ENCODE measurements around the gene NTN3. TPM values are rescaled to one million over a fixed set of nuclear protein-coding genes. Genes with fewer than 3 reads are reported as not detected.

Gene NTN3
- total and polyA plus RNA-seq, 7 experiments from 2014 or later: not detected

DNA sequence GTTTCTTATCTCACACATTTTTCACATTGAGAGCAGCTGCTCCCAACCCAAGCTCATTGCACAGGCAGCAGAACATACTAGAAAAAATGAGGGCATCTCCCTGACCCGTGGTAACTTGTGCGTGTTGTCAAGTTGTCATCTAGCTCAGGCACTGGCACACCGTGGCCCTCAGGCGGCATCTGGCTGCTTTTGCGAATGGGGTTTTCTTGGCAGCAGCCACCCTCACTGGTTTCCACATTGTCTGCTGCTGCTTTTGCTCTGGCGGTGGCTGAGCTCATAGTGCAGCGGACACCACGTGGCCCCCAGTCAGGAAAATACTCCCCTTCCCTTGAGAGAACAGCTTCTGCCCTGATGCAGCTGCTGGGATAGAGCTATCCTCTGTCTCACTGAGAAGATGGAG is 20.6 kb upstream of the NTN3 start:
- ATAC-seq: no peak
- ChIA-PET CTCF (interaction anchor here (1.2 kb wide), 1 partner anchor 52 kb away, joined by 4 read pairs; no protein-coding TSS in a partner anchor), POLR2A (interaction anchor here (1.0 kb wide), 1 partner anchor 38 kb away, joined by 3 read pairs; no protein-coding TSS in a partner anchor)
- no peak for DNase-seq
- no peak overlapping the region for H3K27ac ChIP-seq (ENCODE audit: low read depth, low read length)
- intact Hi-C loops (cut with micrococcal nuclease): no loop called here
- no peaks in the 10 kb centered on the region for H3K27me3 ChIP-seq (ENCODE audit: control insufficient read depth in 2 of 2, insufficient read depth in 2 of 2, low read length in 2 of 2)
- Mint-ChIP-seq H3K27ac (no peak overlapping the region), H3K4me3 (no peak overlapping the region), H3K36me3 (peaks cover 4 to 33% (median 5%) of the 10 kb centered on the region in 5 donors), H3K9me3 (no peaks in the 10 kb centered on the region), H3K4me1 (no peaks in the 10 kb centered on the region), H3K27me3 (no peaks in the 10 kb centered on the region)
- no peaks in the 10 kb centered on the region for H3K4me1 ChIP-seq (ENCODE audit: control insufficient read depth in 2 of 2, insufficient read depth in 2 of 2, low read length in 2 of 2)
- H3K36me3 ChIP-seq (ENCODE audit: control insufficient read depth in 2 of 3, insufficient read depth in 3 of 3, low read length in 3 of 3): peaks cover 0 to 25% (median 0%) of the 10 kb centered on the region in 3 experiments
- H3K9me3 ChIP-seq (ENCODE audit: control insufficient read depth in 2 of 3, low read length in 3 of 3): no peaks in the 10 kb centered on the region
- H3K4me3 ChIP-seq (ENCODE audit: low read length): no peak overlapping the region

DNA sequence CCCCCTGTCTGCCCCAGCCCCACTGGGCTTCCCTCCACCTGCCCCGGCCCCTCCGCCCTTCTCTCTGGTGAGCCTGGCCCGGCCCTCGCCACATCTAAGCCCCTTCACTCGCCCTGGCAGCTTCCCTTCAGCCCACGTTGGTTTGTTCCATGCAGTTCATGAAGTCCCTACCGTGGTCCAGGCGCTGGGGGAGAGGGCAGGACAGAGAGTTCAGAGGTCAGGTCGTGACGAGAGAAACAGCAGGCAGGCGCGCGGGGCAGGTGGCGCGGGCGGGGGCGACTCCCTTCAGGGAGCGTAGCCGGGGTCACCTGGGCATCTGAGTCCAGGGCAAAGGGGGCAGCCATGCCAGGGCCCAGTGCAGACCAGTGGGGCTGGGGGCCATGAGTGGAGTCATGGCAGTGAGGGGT is 20.1 kb upstream of the NTN3 start:
- POLR2A ChIA-PET: no interaction called here
- peaks cover 0 to 23% (median 0%) of the 10 kb centered on the region in 3 experiments for H3K36me3 ChIP-seq (ENCODE audit: control insufficient read depth in 2 of 3, insufficient read depth in 3 of 3, low read length in 3 of 3)
- H3K27ac Mint-ChIP-seq: no peak overlapping the region
- no peaks in the 10 kb centered on the region for H3K9me3 Mint-ChIP-seq
- no peak overlapping the region for H3K4me3 Mint-ChIP-seq
- no peak overlapping the region for H3K27ac ChIP-seq (ENCODE audit: low read depth, low read length)
- no peaks in the 10 kb centered on the region for H3K4me1 Mint-ChIP-seq
- no peaks in the 10 kb centered on the region for H3K9me3 ChIP-seq (ENCODE audit: control insufficient read depth in 2 of 3, low read length in 3 of 3)
- no peak overlapping the region for H3K4me3 ChIP-seq (ENCODE audit: low read length)
- CTCF ChIA-PET: interaction anchor here (1.2 kb wide), 1 partner anchor 53 kb away, joined by 4 read pairs; no protein-coding TSS in a partner anchor
- no peaks in the 10 kb centered on the region for H3K27me3 Mint-ChIP-seq
- no peaks in the 10 kb centered on the region for H3K27me3 ChIP-seq (ENCODE audit: control insufficient read depth in 2 of 2, insufficient read depth in 2 of 2, low read length in 2 of 2)
- DNase-seq: no peak
- H3K36me3 Mint-ChIP-seq: peaks cover 4 to 36% (median 5%) of the 10 kb centered on the region in 5 donors
- no peaks in the 10 kb centered on the region for H3K4me1 ChIP-seq (ENCODE audit: control insufficient read depth in 2 of 2, insufficient read depth in 2 of 2, low read length in 2 of 2)
- no peak for ATAC-seq
- intact Hi-C loops (cut with micrococcal nuclease): no loop called here

DNA sequence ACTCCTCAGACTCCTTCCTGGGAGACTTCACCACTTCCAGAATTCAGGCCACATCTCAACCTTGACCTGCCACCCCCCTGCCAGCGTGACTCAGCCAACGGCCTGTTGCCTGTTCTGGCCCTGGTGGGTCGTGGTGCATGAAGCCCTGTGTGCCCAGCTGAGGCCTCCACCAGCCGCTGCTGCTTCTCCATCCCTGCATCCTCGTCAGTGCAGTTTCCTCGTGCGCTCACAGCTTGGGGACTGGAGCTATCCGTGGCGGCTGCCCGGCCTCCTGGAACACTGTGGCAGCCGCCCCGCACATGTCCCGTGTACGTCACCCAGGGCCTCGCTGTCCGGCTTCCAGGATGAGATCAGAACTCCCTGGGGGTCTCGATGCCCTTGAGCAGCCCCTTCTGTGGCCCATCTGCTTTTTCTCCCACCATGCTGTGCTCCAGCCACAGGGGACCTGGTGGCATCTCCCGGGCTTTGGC is 19.2 kb upstream of the NTN3 start:
- Mint-ChIP-seq H3K9me3 (no peaks in the 10 kb centered on the region), H3K4me3 (no peak overlapping the region), H3K27me3 (no peaks in the 10 kb centered on the region), H3K27ac (no peak overlapping the region), H3K4me1 (peaks cover 0 to 3% (median 0%) of the 10 kb centered on the region in 7 donors), H3K36me3 (peaks cover 4 to 28% (median 5%) of the 10 kb centered on the region in 5 donors)
- no peak for ATAC-seq
- Histone ChIP-seq H3K4me1 (ENCODE audit: control insufficient read depth in 2 of 2, insufficient read depth in 2 of 2, low read length in 2 of 2) (no peaks in the 10 kb centered on the region), H3K4me3 (ENCODE audit: low read length) (no peak overlapping the region), H3K27ac (ENCODE audit: low read depth, low read length) (no peak overlapping the region), H3K27me3 (ENCODE audit: control insufficient read depth in 2 of 2, insufficient read depth in 2 of 2, low read length in 2 of 2) (no peaks in the 10 kb centered on the region), H3K9me3 (ENCODE audit: control insufficient read depth in 2 of 3, low read length in 3 of 3) (no peaks in the 10 kb centered on the region), H3K36me3 (ENCODE audit: control insufficient read depth in 2 of 3, insufficient read depth in 3 of 3, low read length in 3 of 3) (peaks cover 0 to 17% (median 0%) of the 10 kb centered on the region in 3 experiments)
- intact Hi-C loops (cut with micrococcal nuclease): no loop called here
- CTCF ChIA-PET: no interaction called here
- DNase-seq: no peak
- POLR2A ChIA-PET: no interaction called here

GRCh38 chr16:2452650-2453049 is 18.4 kb upstream of the NTN3 start:
- Mint-ChIP-seq H3K9me3 (no peaks in the 10 kb centered on the region), H3K27me3 (no peaks in the 10 kb centered on the region), H3K4me3 (no peak overlapping the region), H3K27ac (no peak overlapping the region), H3K36me3 (peaks cover 4 to 26% (median 5%) of the 10 kb centered on the region in 5 donors), H3K4me1 (peaks cover 0 to 3% (median 0%) of the 10 kb centered on the region in 7 donors)
- POLR2A ChIA-PET: no interaction called here
- Histone ChIP-seq H3K9me3 (ENCODE audit: control insufficient read depth in 2 of 3, low read length in 3 of 3) (no peaks in the 10 kb centered on the region), H3K27ac (ENCODE audit: low read depth, low read length) (no peak overlapping the region), H3K27me3 (ENCODE audit: control insufficient read depth in 2 of 2, insufficient read depth in 2 of 2, low read length in 2 of 2) (no peaks in the 10 kb centered on the region), H3K4me1 (ENCODE audit: control insufficient read depth in 2 of 2, insufficient read depth in 2 of 2, low read length in 2 of 2) (no peaks in the 10 kb centered on the region), H3K4me3 (ENCODE audit: low read length) (no peak overlapping the region), H3K36me3 (ENCODE audit: control insufficient read depth in 2 of 3, insufficient read depth in 3 of 3, low read length in 3 of 3) (peaks cover 0 to 21% (median 0%) of the 10 kb centered on the region in 3 experiments)
- CTCF ChIA-PET: no interaction called here
- intact Hi-C loops (cut with micrococcal nuclease): no loop called here
- ATAC-seq: no peak
- no peak for DNase-seq

DNA sequence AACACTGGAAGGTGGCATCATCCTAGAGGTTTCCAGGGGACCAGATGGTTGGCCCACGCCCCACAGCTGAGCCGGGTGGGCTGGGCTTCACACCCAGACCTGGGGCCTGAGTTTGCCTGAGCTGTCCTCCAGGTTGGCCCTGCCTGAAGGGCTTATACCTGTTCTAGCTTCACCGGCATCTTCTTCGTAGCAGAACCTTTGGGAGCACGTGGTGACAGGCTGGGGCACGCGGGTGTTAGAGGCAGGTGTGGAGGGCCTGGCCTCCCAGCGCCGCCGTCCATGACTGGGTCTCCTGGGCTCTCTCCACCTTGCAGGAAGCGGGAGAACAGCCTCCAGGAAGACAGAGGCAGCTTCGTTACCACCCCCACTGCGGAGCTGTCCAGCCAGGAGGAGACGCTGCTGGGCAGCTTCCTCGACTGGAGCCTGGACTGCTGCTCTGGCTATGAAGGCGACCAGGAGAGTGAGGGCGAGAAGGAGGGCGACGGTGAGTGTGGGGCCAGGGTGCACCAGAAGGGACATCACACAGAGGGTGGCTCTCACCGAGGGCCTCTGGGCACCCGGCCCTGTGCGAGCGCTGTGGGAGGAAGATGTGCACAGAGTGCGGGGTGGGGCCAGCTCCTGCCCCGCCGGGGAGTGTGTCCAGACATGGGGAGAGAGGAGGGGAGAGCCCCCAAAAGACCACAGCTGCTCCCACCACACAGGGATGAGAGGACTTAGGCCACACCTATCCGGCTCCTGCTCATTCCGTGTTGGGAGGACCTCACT is 15.8 kb upstream of the NTN3 start:
- POLR2A ChIA-PET: no interaction called here
- CTCF ChIA-PET: no interaction called here
- peaks cover 0 to 18% (median 5%) of the 10 kb centered on the region in 5 donors for H3K36me3 Mint-ChIP-seq
- DNase-seq (no peak), ATAC-seq (no peak)
- no peak overlapping the region for H3K4me3 ChIP-seq (ENCODE audit: low read length)
- intact Hi-C loops (cut with micrococcal nuclease): no loop called here
- no peaks in the 10 kb centered on the region for H3K9me3 Mint-ChIP-seq
- H3K27me3 ChIP-seq (ENCODE audit: control insufficient read depth in 2 of 2, insufficient read depth in 2 of 2, low read length in 2 of 2): no peaks in the 10 kb centered on the region
- no peaks in the 10 kb centered on the region for H3K9me3 ChIP-seq (ENCODE audit: control insufficient read depth in 2 of 3, low read length in 3 of 3)
- H3K36me3 ChIP-seq (ENCODE audit: control insufficient read depth in 2 of 3, insufficient read depth in 3 of 3, low read length in 3 of 3): peaks cover 0 to 8% (median 0%) of the 10 kb centered on the region in 3 experiments
- H3K4me1 ChIP-seq (ENCODE audit: control insufficient read depth in 2 of 2, insufficient read depth in 2 of 2, low read length in 2 of 2): peaks cover under 1 to 8% of the 10 kb centered on the region in 2 donors
- no peak overlapping the region for H3K27ac ChIP-seq (ENCODE audit: low read depth, low read length)
- no peak overlapping the region for H3K4me3 Mint-ChIP-seq
- H3K27me3 Mint-ChIP-seq: no peaks in the 10 kb centered on the region
- peaks cover 4 to 11% (median 5%) of the 10 kb centered on the region in 7 donors for H3K4me1 Mint-ChIP-seq
- no peak overlapping the region for H3K27ac Mint-ChIP-seq

- H3K9me3 Mint-ChIP-seq: no peaks in the 10 kb centered on the region
- peak overlapping the region in 1 of 9 donors; percentile 14 for H3K27ac Mint-ChIP-seq
- no peaks in the 10 kb centered on the region for H3K27me3 Mint-ChIP-seq
- DNase-seq: no peak
- H3K4me1 Mint-ChIP-seq: peaks cover 4 to 14% (median 5%) of the 10 kb centered on the region in 7 donors
- ChIA-PET CTCF (interaction anchor here (0.6 kb wide), 1 partner anchor 335 kb away, joined by 3 read pairs; no protein-coding TSS in a partner anchor), POLR2A (no interaction called here)
- no peaks in the 10 kb centered on the region for H3K9me3 ChIP-seq (ENCODE audit: control insufficient read depth in 2 of 3, low read length in 3 of 3)
- H3K4me3 ChIP-seq (ENCODE audit: low read length): no peak overlapping the region
- H3K27me3 ChIP-seq (ENCODE audit: control insufficient read depth in 2 of 2, insufficient read depth in 2 of 2, low read length in 2 of 2): no peaks in the 10 kb centered on the region
- peak overlapping the region in 2 of 10 donors; percentile 21 to 35 for H3K4me3 Mint-ChIP-seq
- H3K36me3 ChIP-seq (ENCODE audit: control insufficient read depth in 2 of 3, insufficient read depth in 3 of 3, low read length in 3 of 3): peaks cover 0 to 8% (median 0%) of the 10 kb centered on the region in 3 experiments
- H3K27ac ChIP-seq (ENCODE audit: low read depth, low read length): no peak overlapping the region
- peaks cover 5 to 8% of the 10 kb centered on the region in 2 donors for H3K4me1 ChIP-seq (ENCODE audit: control insufficient read depth in 2 of 2, insufficient read depth in 2 of 2, low read length in 2 of 2)
- no peak for ATAC-seq
- H3K36me3 Mint-ChIP-seq: peaks cover 0 to 18% (median 5%) of the 10 kb centered on the region in 5 donors
- intact Hi-C loops (cut with micrococcal nuclease): no loop called here
Observed at GRCh38 chr16:2456551-2457153, 14.4 kb upstream of the NTN3 start.

All from naive thymus-derived CD4-positive, alpha-beta T cell (primary cell).